Omental fat pad (tissue), 4 donors: ENCODE data around the gene CDH23. TPM values are rescaled to one million over a fixed set of nuclear protein-coding genes. Genes with fewer than 3 reads are reported as not detected.

Source experiments
- ATAC-seq: fragments of 150-250 bp; one replicate; pipeline ENCODE4 v1.9.1; 2016; ENCODE audit warnings: mild to moderate bottlenecking, moderate library complexity; ENCODE audit not compliant: low FRiP score
- DNase-seq: peaks from one replicate; pipeline ENCODE4 v3.0.0-alpha.2; 2019; ENCODE audit warnings: low spot score
- total RNA-seq, 4 donors: library from RNA; depleted of rRNA; stranded (reverse); fragments of >200 nt; gene quantifications; one replicate each; pipeline ENCODE4 v1.1.0, GENCODE V29; 2016
- TF ChIP-seq, protein P1 (sequence below), 3 donors: fragments of 450-650 bp; IDR thresholded peaks; one replicate each; pipeline ENCODE4 v1.5.1; 2016 to 2017; ENCODE audit warnings: antibody characterized with exemption in 3 of 3, mild to moderate bottlenecking in 3 of 3, moderate library complexity in 2 of 3

The CDH23 gene
- total RNA-seq, 4 donors from 2014 or later = 25.3 to 41.9 (median 34.4) TPM

DNA sequence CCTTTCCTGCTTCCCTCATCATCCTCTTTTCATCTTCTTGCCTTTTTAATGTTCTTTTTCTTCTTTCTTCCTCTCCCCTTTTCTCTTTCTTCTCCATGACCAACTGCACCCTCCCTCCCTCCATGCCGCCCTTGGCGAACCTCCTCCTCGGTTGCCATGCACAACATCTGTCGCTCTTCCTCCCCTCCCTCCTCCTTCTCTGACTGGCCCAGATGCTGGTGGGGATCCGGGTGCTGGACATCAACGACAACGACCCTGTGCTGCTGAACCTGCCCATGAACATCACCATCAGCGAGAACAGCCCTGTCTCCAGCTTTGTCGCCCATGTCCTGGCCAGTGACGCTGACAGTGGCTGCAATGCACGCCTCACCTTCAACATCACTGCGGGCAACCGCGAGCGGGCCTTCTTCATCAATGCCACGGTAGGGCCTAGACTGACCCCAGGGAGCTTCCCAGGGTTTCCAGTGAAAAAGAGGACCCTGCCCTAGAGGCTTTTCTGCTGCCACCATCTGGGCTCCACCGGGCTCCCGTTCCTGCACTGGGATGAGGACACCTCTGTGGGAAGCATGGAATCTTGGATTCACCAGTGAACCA lies 388.1 kb downstream of the CDH23 start:
- DNase-seq (no peak), ATAC-seq (no peak)
- TF ChIP-seq, protein P1, sequence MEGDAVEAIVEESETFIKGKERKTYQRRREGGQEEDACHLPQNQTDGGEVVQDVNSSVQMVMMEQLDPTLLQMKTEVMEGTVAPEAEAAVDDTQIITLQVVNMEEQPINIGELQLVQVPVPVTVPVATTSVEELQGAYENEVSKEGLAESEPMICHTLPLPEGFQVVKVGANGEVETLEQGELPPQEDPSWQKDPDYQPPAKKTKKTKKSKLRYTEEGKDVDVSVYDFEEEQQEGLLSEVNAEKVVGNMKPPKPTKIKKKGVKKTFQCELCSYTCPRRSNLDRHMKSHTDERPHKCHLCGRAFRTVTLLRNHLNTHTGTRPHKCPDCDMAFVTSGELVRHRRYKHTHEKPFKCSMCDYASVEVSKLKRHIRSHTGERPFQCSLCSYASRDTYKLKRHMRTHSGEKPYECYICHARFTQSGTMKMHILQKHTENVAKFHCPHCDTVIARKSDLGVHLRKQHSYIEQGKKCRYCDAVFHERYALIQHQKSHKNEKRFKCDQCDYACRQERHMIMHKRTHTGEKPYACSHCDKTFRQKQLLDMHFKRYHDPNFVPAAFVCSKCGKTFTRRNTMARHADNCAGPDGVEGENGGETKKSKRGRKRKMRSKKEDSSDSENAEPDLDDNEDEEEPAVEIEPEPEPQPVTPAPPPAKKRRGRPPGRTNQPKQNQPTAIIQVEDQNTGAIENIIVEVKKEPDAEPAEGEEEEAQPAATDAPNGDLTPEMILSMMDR (IDR thresholded peaks at IDR 0.05) = no peak

DNA sequence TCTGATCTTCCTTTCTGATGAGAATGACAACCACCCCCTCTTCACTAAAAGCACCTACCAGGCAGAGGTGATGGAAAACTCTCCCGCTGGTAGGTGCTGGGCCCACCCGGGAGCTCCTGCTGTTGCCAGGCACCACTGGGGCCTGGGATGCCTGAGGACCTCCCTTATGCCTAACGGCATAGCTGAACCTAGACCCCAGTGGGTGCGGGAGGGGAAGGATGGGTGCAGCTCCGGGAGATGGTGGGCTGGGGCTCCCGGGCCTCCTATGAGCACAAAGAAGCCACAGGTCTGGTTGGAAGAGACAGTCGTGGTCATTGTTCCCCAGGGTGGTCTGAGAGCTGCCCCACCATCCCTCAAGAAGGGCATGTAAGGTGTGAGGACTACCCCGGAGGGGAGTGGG lies 392.2 kb downstream of the CDH23 start:
- no peak for ATAC-seq
- TF ChIP-seq, protein P1 (IDR thresholded peaks at IDR 0.05) = no peak
- no peak for DNase-seq

DNA sequence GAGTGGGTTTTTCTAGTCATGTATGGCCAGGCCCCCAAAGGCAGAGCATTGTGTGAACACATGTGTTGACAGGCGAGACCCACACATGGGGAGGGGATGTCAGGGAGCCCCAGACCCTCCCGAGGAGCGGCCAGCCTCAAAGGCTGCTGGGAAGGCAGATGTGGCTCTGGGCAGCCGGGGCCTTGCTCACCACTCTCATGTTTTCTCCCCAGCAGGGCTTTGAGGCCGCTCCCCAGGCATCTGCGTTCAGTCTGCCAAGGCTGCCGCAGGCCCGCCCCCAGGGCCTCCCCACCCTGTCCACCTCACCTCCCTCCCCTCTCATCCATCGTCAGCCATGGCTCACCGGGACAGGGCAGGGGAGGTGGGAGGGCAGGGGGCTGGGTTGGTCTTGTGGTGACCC lies 393.2 kb downstream of the CDH23 start:
- TF ChIP-seq, protein P1 (IDR thresholded peaks at IDR 0.05) = no peak
- ATAC-seq (no peak), DNase-seq (no peak)

DNA sequence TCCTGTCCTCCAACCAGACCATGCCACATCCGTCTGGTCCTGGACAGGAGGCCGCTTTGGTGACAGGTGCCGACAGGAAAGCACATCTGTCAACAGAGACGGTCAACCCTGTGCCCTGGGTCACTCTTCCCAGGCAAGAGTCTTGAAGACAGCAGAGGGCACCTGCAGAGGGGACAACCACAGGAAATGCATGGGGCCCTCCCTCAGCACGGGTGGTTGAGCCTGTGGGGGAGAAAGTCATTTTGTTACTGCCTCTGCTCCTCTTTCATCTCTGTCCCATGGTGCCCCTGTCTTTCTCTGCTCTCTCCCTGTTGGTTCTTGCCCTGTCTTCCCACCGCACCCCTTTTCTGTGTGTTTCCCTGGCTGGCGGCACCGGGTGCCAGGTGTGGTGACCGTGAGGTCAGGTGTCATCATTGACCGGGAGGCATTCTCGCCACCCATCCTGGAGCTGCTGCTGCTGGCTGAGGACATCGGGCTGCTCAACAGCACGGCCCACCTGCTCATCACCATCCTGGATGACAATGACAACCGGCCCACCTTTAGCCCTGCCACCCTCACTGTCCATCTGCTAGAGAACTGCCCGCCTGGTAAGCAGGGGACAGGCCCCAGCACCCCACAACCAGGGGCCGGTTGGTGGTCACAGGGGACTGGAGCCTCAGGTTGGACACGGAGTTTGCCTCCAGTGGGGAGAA lies 394.2 kb downstream of the CDH23 start:
- TF ChIP-seq, protein P1 (IDR thresholded peaks at IDR 0.05) = no peak
- ATAC-seq = no peak
- no peak for DNase-seq

DNA sequence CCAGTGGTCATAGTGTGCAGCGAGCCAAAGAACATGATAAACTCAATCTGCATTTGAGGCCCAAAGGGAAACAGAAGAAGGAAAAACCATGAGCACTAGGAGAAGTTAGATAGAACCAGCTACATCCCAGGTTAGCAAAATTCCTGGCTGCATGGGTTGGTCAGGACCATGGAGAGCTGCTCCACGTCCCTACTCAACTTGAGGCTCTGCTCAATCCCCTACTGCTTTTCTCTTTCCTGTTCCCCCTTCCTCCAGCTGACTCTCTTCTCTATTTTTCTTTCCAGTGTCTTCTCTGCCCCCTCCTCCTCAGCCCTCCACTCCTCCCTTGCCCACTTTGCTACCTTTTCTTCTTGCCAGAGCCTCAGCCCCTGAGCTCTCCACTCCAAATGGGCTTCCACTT lies 398.5 kb downstream of the CDH23 start:
- no peak for DNase-seq
- ATAC-seq = no peak
- TF ChIP-seq, protein P1 (IDR thresholded peaks at IDR 0.05) = no peak

DNA sequence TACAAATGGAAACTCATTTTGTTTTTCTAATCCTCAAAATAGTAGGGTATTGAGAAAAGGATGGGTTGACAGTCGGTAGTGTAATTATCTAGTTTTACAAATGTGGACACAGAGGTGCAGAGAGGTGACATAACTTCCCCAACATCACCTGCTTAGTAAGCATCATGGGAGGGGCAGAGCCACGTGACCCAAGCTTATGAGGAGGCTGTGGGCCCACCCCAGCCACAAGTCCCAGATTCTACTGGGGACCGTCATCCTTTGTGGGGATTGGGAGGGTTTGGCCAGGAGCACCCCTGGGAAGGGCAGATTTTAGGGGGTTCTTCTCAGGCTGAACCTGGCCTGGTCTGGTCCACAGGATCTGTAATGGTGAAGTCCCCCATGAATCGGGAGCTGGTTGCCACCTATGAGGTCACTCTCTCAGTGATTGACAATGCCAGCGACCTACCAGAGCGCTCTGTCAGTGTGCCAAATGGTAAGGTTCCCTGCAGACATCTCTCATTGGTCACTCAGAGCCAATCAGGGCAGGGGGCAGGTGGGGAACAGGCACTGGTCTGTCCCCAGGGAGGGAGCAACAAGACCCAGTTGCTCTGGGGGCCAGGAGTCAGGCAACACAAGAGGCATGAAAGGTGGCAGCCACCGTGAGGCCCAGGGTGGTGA lies 400.2 kb downstream of the CDH23 start:
- TF ChIP-seq, protein P1 (IDR thresholded peaks at IDR 0.05) = no peak
- DNase-seq = no peak

More for the DNA sequence above, 400.2 kb downstream of the CDH23 start:
- no peak for ATAC-seq
